ENCODE data around the gene NUP42. TPM values are rescaled to one million over a fixed set of nuclear protein-coding genes. Genes with fewer than 3 reads are reported as not detected.

Gene NUP42
- total RNA-seq, 1 donor from 2014 or later, result 47.3 TPM

DNA sequence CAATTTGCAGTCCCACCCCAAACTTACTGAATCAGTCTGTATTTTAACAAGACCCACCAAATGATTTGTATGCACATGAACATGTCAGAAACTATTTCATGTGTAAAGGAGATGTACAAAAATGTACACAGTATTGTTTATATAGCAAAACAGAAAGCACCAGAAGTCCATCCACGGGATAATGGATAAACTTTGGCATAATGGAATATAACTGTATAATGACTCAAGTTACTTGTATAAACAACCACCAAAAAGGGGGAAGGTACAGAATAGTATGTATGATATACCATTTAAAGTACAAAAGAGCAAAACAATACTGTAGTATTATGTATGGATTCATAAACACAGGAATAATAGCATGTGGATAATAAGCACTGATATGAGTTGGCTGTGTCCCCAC, 22.4 kb downstream of the NUP42 start:
- H3K9me3 Mint-ChIP-seq (ENCODE audit: low read depth), result no peaks in the 10 kb centered on the region
- no peaks in the 10 kb centered on the region for H3K27me3 Mint-ChIP-seq
- H3K27ac Mint-ChIP-seq, result no peak overlapping the region
- peaks cover 12% of the 10 kb centered on the region for H3K4me1 Mint-ChIP-seq (ENCODE audit: low read depth)
- H3K36me3 Mint-ChIP-seq (ENCODE audit: insufficient read depth), result peaks cover 17% of the 10 kb centered on the region
- TF ChIP-seq, protein P1, sequence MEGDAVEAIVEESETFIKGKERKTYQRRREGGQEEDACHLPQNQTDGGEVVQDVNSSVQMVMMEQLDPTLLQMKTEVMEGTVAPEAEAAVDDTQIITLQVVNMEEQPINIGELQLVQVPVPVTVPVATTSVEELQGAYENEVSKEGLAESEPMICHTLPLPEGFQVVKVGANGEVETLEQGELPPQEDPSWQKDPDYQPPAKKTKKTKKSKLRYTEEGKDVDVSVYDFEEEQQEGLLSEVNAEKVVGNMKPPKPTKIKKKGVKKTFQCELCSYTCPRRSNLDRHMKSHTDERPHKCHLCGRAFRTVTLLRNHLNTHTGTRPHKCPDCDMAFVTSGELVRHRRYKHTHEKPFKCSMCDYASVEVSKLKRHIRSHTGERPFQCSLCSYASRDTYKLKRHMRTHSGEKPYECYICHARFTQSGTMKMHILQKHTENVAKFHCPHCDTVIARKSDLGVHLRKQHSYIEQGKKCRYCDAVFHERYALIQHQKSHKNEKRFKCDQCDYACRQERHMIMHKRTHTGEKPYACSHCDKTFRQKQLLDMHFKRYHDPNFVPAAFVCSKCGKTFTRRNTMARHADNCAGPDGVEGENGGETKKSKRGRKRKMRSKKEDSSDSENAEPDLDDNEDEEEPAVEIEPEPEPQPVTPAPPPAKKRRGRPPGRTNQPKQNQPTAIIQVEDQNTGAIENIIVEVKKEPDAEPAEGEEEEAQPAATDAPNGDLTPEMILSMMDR (IDR thresholded peaks at IDR 0.05; ENCODE audit: unreplicated experiment), result no peak
- no peak overlapping the region for H3K4me3 Mint-ChIP-seq (ENCODE audit: low read depth)
- no peak for DNase-seq (ENCODE audit: low spot score, unreplicated experiment)

DNA sequence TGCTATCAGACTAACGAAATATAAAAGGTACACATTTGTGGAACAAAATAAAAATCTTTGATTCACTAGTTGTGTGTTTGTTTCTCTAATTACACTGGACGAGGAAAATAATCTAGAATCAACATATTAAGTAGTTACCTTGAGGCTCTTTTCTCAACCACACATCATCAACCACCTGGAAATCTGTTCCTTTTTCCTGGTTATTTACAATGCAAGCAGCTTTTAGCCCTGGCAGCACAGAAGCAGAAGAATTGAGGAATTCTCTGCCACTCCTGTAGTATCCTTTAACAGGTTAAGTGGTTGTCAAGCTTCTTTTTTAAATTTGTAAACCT, 23.7 kb downstream of the NUP42 start:
- TF ChIP-seq, protein P1 (IDR thresholded peaks at IDR 0.05; ENCODE audit: unreplicated experiment), result no peak
- Mint-ChIP-seq H3K36me3 (ENCODE audit: insufficient read depth) (peaks cover 15% of the 10 kb centered on the region), H3K4me1 (ENCODE audit: low read depth) (peaks cover 12% of the 10 kb centered on the region), H3K27ac (peak overlapping the region; percentile 59), H3K4me3 (ENCODE audit: low read depth) (peak overlapping the region; percentile 59), H3K9me3 (ENCODE audit: low read depth) (no peaks in the 10 kb centered on the region), H3K27me3 (no peaks in the 10 kb centered on the region)
- no peak for DNase-seq (ENCODE audit: low spot score, unreplicated experiment)

DNA sequence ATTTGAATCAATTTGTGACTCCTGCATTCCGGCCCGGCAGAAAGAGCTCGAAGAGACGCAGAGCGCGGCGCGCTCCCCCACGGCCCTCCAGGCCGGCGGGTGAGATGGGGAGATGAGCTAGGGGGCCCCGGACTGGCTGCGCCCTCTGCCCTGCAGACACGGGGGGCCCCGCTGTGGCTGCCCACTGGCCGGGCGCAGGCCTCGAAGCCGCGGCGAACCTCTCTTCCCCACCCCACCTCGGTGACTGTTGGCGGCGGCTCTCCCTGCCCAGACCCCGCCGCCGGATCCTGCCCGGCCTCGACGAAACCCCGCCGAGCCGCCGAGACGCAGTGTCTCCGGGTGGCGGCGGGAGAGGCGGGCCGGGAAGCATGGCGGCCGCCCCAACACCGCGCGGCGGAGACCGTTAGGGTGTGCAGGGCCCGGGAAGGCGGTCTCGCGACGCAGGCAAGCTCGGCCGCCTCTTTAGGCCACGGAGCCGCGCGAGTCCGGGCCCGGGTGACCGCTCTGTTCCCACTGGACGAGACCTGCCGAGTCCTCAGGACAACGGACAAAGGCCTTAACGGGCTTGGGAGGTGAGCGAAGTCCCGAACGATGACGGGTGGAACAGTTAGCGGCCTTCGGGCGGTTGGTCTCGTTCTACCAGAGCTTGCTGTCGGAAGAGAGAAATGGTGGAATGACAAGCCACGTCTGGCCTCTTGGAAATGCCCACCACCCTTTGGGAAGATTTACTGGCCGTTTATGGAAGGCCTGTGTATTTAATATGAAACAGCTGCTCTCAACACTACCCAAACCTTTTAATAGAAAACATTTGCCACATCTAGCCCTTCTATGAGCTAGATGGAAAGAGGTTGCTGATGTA, 24.3 kb downstream of the NUP42 start:
- peak overlapping the region; percentile 62 for H3K27ac Mint-ChIP-seq
- DNase-seq (ENCODE audit: low spot score, unreplicated experiment), result no peak
- peaks cover 13% of the 10 kb centered on the region for H3K4me1 Mint-ChIP-seq (ENCODE audit: low read depth)
- TF ChIP-seq, protein P1 (IDR thresholded peaks at IDR 0.05; ENCODE audit: unreplicated experiment), result no peak
- H3K4me3 Mint-ChIP-seq (ENCODE audit: low read depth), result peak overlapping the region; percentile 59
- peaks cover 14% of the 10 kb centered on the region for H3K36me3 Mint-ChIP-seq (ENCODE audit: insufficient read depth)
- no peaks in the 10 kb centered on the region for H3K27me3 Mint-ChIP-seq
- no peaks in the 10 kb centered on the region for H3K9me3 Mint-ChIP-seq (ENCODE audit: low read depth)

DNA sequence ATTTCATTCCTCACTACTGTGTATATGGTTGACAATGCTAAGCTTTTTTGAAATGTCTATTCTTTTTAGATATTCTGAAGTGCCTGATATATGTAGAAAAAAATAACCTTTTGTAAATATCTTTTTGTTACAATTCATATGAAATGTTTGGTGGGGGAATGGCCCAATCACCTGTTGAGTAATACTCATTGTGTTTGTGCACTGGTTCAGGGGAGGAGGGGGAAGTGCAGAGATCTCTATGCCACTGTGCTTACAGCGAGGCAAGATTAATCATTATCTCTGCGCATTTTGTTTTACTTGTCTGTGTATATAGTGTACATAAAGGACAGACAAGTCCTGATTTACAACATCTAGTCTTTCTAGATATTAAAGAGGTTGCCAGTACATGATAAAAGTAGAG, 25.2 kb downstream of the NUP42 start:
- H3K27me3 Mint-ChIP-seq, result no peaks in the 10 kb centered on the region
- H3K9me3 Mint-ChIP-seq (ENCODE audit: low read depth), result no peaks in the 10 kb centered on the region
- no peak overlapping the region for H3K27ac Mint-ChIP-seq
- H3K4me1 Mint-ChIP-seq (ENCODE audit: low read depth), result peaks cover 21% of the 10 kb centered on the region
- no peak for DNase-seq (ENCODE audit: low spot score, unreplicated experiment)
- H3K4me3 Mint-ChIP-seq (ENCODE audit: low read depth), result peak overlapping the region; percentile 39
- TF ChIP-seq, protein P1 (IDR thresholded peaks at IDR 0.05; ENCODE audit: unreplicated experiment), result no peak
- peaks cover 12% of the 10 kb centered on the region for H3K36me3 Mint-ChIP-seq (ENCODE audit: insufficient read depth)

DNA sequence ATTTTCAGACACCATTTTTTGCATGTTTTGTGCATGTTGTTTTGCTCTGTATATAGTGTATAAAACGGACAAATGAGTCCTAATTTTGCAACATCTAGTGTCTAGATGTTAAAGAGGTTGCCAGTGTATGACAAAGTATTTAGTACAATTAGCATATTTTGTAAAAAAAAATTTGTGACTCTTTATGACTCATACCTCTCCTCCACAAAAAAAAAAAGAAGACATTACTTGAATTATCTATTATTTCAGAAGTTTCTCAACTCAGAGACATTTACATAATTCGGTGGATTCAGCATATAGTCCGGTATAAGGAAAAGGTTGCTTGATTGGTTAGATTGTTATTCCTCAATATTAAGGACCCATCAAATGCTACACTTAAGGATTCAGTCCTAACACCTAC, 26.0 kb downstream of the NUP42 start:
- no peaks in the 10 kb centered on the region for H3K27me3 Mint-ChIP-seq
- H3K4me3 Mint-ChIP-seq (ENCODE audit: low read depth), result no peak overlapping the region
- H3K4me1 Mint-ChIP-seq (ENCODE audit: low read depth), result peaks cover 29% of the 10 kb centered on the region
- H3K27ac Mint-ChIP-seq, result no peak overlapping the region
- H3K9me3 Mint-ChIP-seq (ENCODE audit: low read depth), result no peaks in the 10 kb centered on the region
- TF ChIP-seq, protein P1 (IDR thresholded peaks at IDR 0.05; ENCODE audit: unreplicated experiment), result no peak
- peaks cover 11% of the 10 kb centered on the region for H3K36me3 Mint-ChIP-seq (ENCODE audit: insufficient read depth)
- DNase-seq (ENCODE audit: low spot score, unreplicated experiment), result no peak
